ENCODE measurements around the gene CAMTA1. TPM values are rescaled to one million over a fixed set of nuclear protein-coding genes. Genes with fewer than 3 reads are reported as not detected.
A peak's percentile ranks its signal among the peaks of the same experiment; 100 is the strongest.

Gene CAMTA1
- total RNA-seq, 4 donors from 2014 or later = 57.4 to 88.3 (median 62.1) TPM

DNA sequence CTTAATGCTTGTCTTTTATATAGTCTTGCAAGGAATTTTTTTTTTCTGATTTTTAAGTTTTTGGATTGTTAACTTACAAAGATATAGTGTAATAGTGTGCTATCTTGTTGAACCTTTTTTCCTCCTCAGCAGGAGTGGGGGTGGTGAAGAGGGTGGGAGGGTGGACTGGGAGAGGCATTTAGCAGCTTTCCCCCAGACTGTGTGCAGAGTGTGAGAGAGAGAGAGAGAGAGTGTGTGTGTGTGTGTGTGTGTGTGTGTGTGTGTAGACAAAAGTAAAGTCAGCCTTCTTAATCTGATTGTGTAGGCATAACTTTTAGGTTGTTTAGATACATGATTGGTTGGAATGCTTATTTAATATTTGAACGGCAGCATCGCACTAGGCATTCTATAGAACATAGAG, 4.9 kb downstream of the CAMTA1 start:
- peaks cover 2 to 15% (median 9%) of the 10 kb centered on the region in 4 donors for H3K4me1 ChIP-seq
- H3K36me3 ChIP-seq = no peaks in the 10 kb centered on the region
- no peaks in the 10 kb centered on the region for H3K27me3 ChIP-seq
- no peak overlapping the region for H3K4me3 ChIP-seq
- no peaks in the 10 kb centered on the region for H3K9me3 ChIP-seq
- TF ChIP-seq, protein P1, sequence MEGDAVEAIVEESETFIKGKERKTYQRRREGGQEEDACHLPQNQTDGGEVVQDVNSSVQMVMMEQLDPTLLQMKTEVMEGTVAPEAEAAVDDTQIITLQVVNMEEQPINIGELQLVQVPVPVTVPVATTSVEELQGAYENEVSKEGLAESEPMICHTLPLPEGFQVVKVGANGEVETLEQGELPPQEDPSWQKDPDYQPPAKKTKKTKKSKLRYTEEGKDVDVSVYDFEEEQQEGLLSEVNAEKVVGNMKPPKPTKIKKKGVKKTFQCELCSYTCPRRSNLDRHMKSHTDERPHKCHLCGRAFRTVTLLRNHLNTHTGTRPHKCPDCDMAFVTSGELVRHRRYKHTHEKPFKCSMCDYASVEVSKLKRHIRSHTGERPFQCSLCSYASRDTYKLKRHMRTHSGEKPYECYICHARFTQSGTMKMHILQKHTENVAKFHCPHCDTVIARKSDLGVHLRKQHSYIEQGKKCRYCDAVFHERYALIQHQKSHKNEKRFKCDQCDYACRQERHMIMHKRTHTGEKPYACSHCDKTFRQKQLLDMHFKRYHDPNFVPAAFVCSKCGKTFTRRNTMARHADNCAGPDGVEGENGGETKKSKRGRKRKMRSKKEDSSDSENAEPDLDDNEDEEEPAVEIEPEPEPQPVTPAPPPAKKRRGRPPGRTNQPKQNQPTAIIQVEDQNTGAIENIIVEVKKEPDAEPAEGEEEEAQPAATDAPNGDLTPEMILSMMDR (IDR thresholded peaks at IDR 0.05) = no peak
- no peak for TF ChIP-seq POLR2A (IDR thresholded peaks at IDR 0.05)
- DNase-seq = no peak
- no peak overlapping the region for H3K27ac ChIP-seq

DNA sequence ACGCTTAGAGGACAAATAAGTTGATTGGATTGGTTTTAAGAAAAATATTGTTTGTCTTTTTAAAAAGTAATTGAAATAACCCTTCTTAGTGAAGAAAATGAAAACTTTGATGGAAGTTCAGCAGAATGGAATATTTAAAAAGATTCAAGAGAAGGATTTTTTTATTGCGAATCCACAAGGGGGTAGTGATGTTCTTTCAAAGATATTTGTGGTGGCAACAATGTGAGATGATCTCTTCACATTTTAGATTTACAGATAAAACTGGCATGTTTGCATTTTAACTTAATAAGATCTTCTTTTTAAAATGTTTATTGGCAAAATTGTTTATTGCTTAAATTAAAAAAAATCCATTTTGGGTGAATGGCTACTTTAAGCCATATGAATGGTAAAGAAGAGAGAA, 8.9 kb downstream of the CAMTA1 start:
- Histone ChIP-seq H3K4me1 (peaks cover 0 to 18% (median 0%) of the 10 kb centered on the region in 4 donors), H3K4me3 (no peak overlapping the region), H3K9me3 (no peaks in the 10 kb centered on the region), H3K27ac (no peak overlapping the region), H3K27me3 (no peaks in the 10 kb centered on the region), H3K36me3 (no peaks in the 10 kb centered on the region)
- TF ChIP-seq, protein P1 (IDR thresholded peaks at IDR 0.05) = peak in 4 of 6 experiments; percentile 13 to 69 (median 58)
- TF ChIP-seq POLR2A (IDR thresholded peaks at IDR 0.05) = no peak
- no peak for DNase-seq

DNA sequence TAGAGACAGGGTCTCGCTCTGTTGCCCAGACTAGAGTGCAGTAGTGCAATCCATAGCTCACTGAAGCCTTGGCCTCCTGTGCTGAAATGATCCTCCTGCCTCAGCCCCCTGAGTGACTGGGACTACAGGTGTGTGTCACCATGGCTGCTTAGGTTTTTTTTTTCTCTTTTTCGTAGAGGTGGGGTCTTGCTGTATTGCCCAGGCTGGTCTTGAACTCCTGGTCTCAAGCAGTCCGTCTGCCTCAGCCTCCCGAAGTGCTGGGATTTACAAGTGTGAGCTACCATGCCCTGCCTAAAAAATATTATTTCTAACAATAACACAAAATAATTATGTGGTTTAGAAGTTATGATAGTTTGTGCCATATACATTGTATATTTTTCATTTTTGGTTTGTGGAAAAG, 9.9 kb downstream of the CAMTA1 start:
- H3K27me3 ChIP-seq = no peaks in the 10 kb centered on the region
- TF ChIP-seq, protein P1 (IDR thresholded peaks at IDR 0.05) = no peak
- no peak for TF ChIP-seq POLR2A (IDR thresholded peaks at IDR 0.05)
- no peaks in the 10 kb centered on the region for H3K36me3 ChIP-seq
- no peaks in the 10 kb centered on the region for H3K9me3 ChIP-seq
- H3K27ac ChIP-seq = no peak overlapping the region
- no peak for DNase-seq
- no peak overlapping the region for H3K4me3 ChIP-seq
- peaks cover 0 to 18% (median 0%) of the 10 kb centered on the region in 4 donors for H3K4me1 ChIP-seq

DNA sequence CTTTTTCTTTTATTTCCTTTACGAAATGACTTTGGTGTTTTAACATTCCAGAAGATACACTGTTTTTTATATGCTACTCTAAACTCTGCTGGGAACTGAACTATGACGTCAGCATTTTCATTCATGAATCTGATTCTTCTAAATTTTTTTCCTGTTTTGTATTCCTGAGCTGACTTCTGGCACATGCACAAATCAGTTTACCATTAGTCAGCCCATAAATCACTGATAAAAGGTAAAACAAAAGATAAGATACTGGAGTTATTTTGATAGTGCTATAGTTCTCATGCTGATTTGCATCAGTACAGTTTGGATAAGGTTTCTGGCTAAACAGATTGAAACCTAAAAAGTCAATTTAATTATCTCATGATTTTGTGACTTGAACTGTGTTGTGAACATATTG, 10.4 kb downstream of the CAMTA1 start:
- no peaks in the 10 kb centered on the region for H3K36me3 ChIP-seq
- H3K27ac ChIP-seq = no peak overlapping the region
- no peak overlapping the region for H3K4me3 ChIP-seq
- peaks cover 0 to 23% (median 0%) of the 10 kb centered on the region in 4 donors for H3K4me1 ChIP-seq
- no peaks in the 10 kb centered on the region for H3K27me3 ChIP-seq
- no peak for DNase-seq
- TF ChIP-seq POLR2A (IDR thresholded peaks at IDR 0.05) = no peak
- TF ChIP-seq, protein P1 (IDR thresholded peaks at IDR 0.05) = no peak
- H3K9me3 ChIP-seq = no peaks in the 10 kb centered on the region

DNA sequence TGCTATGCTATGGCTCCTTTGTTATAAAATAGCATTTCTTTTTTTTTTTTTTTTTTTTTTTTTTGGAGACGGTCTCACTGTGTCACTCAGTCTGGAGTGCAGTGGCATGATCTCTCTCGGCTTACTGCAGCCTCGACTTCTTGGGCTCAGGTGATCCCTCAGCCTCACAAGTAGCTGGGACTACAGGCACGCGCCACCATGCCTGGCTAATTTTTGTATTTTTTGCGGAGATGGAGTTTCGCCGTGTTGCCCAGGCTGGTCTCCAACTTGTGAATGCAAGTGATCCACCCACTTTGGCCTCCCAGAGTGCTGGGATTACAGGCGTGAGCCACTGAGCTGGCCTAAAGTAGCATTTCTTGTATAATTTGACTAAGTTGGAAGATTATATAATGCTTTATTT, 10.8 kb downstream of the CAMTA1 start:
- no peak overlapping the region for H3K27ac ChIP-seq
- no peaks in the 10 kb centered on the region for H3K9me3 ChIP-seq
- no peak for TF ChIP-seq POLR2A (IDR thresholded peaks at IDR 0.05)
- TF ChIP-seq, protein P1 (IDR thresholded peaks at IDR 0.05) = no peak
- H3K4me3 ChIP-seq = no peak overlapping the region
- H3K4me1 ChIP-seq = peaks cover 0 to 27% (median 0%) of the 10 kb centered on the region in 4 donors
- no peak for DNase-seq
- H3K36me3 ChIP-seq = no peaks in the 10 kb centered on the region
- H3K27me3 ChIP-seq = no peaks in the 10 kb centered on the region

DNA sequence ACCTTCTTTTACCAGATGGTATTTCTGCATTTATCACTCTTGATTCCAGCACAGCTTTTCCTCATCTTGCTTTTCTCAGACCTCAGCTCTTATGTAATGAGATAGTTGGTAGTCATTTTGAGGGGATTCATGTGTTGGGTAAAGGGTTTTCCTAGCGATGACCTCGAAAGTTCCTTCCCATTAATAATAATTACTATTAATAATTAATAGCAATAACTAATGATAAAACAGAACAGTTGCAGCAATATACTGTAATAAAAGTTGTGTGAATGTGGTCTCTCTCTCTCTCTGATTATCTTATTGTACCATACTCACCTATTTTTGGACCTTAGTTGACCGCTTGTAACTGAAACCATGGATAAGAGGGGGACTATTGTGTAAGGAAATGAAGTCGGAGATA, 14.2 kb downstream of the CAMTA1 start:
- no peaks in the 10 kb centered on the region for H3K9me3 ChIP-seq
- no peaks in the 10 kb centered on the region for H3K36me3 ChIP-seq
- no peak for DNase-seq
- no peaks in the 10 kb centered on the region for H3K27me3 ChIP-seq
- no peak overlapping the region for H3K4me3 ChIP-seq
- peaks cover 0 to 33% (median 0%) of the 10 kb centered on the region in 4 donors for H3K4me1 ChIP-seq
- no peak overlapping the region for H3K27ac ChIP-seq
- TF ChIP-seq POLR2A (IDR thresholded peaks at IDR 0.05) = no peak
- TF ChIP-seq, protein P1 (IDR thresholded peaks at IDR 0.05) = no peak
